RWPE2 (cell line): Measurements from ENCODE around the gene ZNF566.

Source experiments
- ATAC-seq: fragments of 200-7000 bp; cut with Tn5 transposase; 3 replicates; pipeline ENCODE4 v1.9.1; 2021; ENCODE audit warnings: low read depth
- DNase-seq: peaks from one replicate; pipeline ENCODE4 v3.0.0-alpha.2; 2020; ENCODE audit warnings: low spot score
- H3K27ac ChIP-seq: fragments of 450-650 bp; 2 replicates; pipeline ENCODE4 v1.5.1; 2017; ENCODE audit warnings: mild to moderate bottlenecking; ENCODE audit not compliant: poor library complexity, severe bottlenecking
- H3K27me3 ChIP-seq: fragments of 250-450 bp; sonication (Bioruptor Pico); 2 replicates; pipeline ENCODE4 v1.5.1; 2021; ENCODE audit warnings: mild to moderate bottlenecking, moderate library complexity; ENCODE audit not compliant: insufficient read depth, poor library complexity, severe bottlenecking
- H3K36me3 ChIP-seq: fragments of 250-450 bp; sonication (Bioruptor Pico); 2 replicates; pipeline ENCODE4 v1.5.1; 2020; ENCODE audit warnings: low read depth, mild to moderate bottlenecking, moderate library complexity
- H3K4me1 ChIP-seq: fragments of 250-450 bp; sonication (Bioruptor Pico); 2 replicates; pipeline ENCODE4 v1.5.1; 2021; ENCODE audit warnings: mild to moderate bottlenecking, moderate library complexity; ENCODE audit not compliant: insufficient read depth, poor library complexity, severe bottlenecking
- H3K4me3 ChIP-seq: fragments of 250-450 bp; sonication (Bioruptor Pico); 2 replicates; pipeline ENCODE4 v1.5.1; 2021; ENCODE audit warnings: mild to moderate bottlenecking, moderate library complexity; ENCODE audit not compliant: severe bottlenecking
- H3K9me3 ChIP-seq: fragments of 250-450 bp; sonication (Bioruptor Pico); 2 replicates; pipeline ENCODE4 v1.5.1; 2021; ENCODE audit warnings: mild to moderate bottlenecking, moderate library complexity; ENCODE audit not compliant: severe bottlenecking
- TF ChIP-seq, protein P1 (sequence below): fragments of 450-650 bp; IDR thresholded peaks from one replicate; pipeline ENCODE4 v1.5.1; 2017; ENCODE audit warnings: mild to moderate bottlenecking, moderate library complexity; ENCODE audit not compliant: poor library complexity, severe bottlenecking

The ZNF566 gene

DNA sequence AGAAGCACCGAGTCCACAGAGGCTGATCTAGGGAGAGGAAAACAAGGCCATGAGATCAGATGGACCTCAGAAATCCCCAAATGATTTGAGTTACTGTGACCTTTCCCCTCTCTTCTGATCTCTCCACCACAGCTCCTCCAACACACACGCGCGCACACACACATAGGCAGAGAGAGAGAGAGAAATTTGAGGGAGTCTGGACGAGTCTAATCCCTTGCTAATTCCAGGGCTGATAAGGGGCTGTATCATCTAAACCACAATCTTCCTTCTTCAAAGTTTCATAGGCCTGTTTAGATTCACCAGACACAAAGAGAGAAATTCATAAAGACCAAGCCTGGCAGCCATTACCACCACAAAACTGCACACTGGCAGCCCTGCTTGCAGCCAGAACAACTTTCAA, 79.5 kb downstream of the ZNF566 start:
- Histone ChIP-seq H3K9me3 (peaks cover 3% of the 10 kb centered on the region), H3K36me3 (peaks cover 51% of the 10 kb centered on the region), H3K4me1 (no peaks in the 10 kb centered on the region), H3K27ac (no peak overlapping the region), H3K4me3 (no peak overlapping the region), H3K27me3 (no peaks in the 10 kb centered on the region)
- DNase-seq, result no peak
- TF ChIP-seq, protein P1, sequence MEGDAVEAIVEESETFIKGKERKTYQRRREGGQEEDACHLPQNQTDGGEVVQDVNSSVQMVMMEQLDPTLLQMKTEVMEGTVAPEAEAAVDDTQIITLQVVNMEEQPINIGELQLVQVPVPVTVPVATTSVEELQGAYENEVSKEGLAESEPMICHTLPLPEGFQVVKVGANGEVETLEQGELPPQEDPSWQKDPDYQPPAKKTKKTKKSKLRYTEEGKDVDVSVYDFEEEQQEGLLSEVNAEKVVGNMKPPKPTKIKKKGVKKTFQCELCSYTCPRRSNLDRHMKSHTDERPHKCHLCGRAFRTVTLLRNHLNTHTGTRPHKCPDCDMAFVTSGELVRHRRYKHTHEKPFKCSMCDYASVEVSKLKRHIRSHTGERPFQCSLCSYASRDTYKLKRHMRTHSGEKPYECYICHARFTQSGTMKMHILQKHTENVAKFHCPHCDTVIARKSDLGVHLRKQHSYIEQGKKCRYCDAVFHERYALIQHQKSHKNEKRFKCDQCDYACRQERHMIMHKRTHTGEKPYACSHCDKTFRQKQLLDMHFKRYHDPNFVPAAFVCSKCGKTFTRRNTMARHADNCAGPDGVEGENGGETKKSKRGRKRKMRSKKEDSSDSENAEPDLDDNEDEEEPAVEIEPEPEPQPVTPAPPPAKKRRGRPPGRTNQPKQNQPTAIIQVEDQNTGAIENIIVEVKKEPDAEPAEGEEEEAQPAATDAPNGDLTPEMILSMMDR, result no peak
- no peak for ATAC-seq

DNA sequence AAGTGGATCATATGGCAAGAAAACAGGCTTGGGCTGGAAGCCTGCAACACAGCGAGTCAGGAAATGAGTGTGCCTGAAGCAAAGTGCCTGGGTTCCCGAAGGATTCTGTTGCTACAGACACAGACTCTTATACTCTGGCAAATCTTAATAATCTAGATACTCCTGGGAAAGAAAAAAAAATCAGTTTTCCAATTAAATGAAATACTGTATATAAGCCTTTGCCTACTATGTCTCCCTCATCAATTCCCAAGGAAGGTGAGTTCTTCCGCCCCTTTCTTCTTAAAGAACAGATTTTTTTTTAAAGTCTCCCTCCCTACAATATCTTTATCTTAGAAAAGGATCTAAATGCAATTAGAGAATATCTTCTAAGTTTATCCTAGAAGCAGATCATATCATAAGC, 81.3 kb downstream of the ZNF566 start:
- Histone ChIP-seq H3K36me3 (peaks cover 55% of the 10 kb centered on the region), H3K9me3 (no peaks in the 10 kb centered on the region), H3K27me3 (no peaks in the 10 kb centered on the region), H3K27ac (no peak overlapping the region), H3K4me3 (no peak overlapping the region), H3K4me1 (no peaks in the 10 kb centered on the region)
- TF ChIP-seq, protein P1, result no peak
- ATAC-seq, result no peak
- DNase-seq, result no peak

DNA sequence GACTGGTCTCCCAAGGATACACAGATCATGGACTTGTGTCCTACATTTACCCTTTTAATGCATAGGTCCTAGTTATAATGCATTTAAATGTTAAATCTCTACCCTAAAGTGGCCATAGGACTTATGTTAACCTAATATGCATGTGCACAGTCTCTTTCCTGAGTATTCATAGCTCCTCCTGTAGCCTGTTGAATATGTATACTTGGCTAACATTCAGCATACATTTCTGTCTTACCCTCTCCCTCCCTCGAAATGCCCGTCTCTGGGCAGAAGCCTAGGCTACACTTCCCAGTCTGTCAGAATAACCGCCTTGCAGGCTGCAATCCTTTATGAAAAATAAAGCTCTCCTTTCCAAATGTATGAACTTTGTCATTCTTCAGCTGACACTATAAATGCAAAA, 84.9 kb downstream of the ZNF566 start:
- DNase-seq, result no peak
- H3K27me3 ChIP-seq, result no peaks in the 10 kb centered on the region
- TF ChIP-seq, protein P1, result no peak
- no peak overlapping the region for H3K27ac ChIP-seq
- no peak overlapping the region for H3K4me3 ChIP-seq
- peaks cover 45% of the 10 kb centered on the region for H3K36me3 ChIP-seq
- H3K9me3 ChIP-seq, result no peaks in the 10 kb centered on the region
- no peaks in the 10 kb centered on the region for H3K4me1 ChIP-seq
- ATAC-seq, result no peak

GRCh38 chr19:36401475-36401874, 87.9 kb downstream of the ZNF566 start:
- Histone ChIP-seq H3K4me3 (no peak overlapping the region), H3K36me3 (peaks cover 28% of the 10 kb centered on the region), H3K27ac (no peak overlapping the region), H3K27me3 (no peaks in the 10 kb centered on the region), H3K9me3 (no peaks in the 10 kb centered on the region), H3K4me1 (no peaks in the 10 kb centered on the region)
- ATAC-seq, result no peak
- TF ChIP-seq, protein P1, result no peak
- no peak for DNase-seq

GRCh38 chr19:36398571-36398970, 90.8 kb downstream of the ZNF566 start:
- no peaks in the 10 kb centered on the region for H3K4me1 ChIP-seq
- no peaks in the 10 kb centered on the region for H3K27me3 ChIP-seq
- H3K9me3 ChIP-seq, result no peaks in the 10 kb centered on the region
- H3K36me3 ChIP-seq, result peaks cover 15% of the 10 kb centered on the region
- no peak for DNase-seq
- H3K4me3 ChIP-seq, result no peak overlapping the region
- no peak for ATAC-seq
- no peak overlapping the region for H3K27ac ChIP-seq
- TF ChIP-seq, protein P1, result no peak
